HL-60 (cell line): Measurements from ENCODE around the gene FGF13.

Source experiments
- CTCF ChIP-seq: IDR thresholded peaks from one replicate; pipeline ENCODE4 v1.5.1; 2011; ENCODE audit warnings: low read length, control low read depth, inconsistent platforms; ENCODE audit not compliant: insufficient read depth
- GABPA ChIP-seq: IDR thresholded peaks from 2 replicates; pipeline ENCODE4 v1.6.1; 2012; ENCODE audit warnings: low read depth
- POLR2AphosphoS5 ChIP-seq: IDR thresholded peaks from 2 replicates; pipeline ENCODE4 v1.6.1; 2012; ENCODE audit warnings: low read depth
- TF ChIP-seq, protein P1 (sequence below): IDR thresholded peaks from 2 replicates; pipeline ENCODE4 v1.6.1; 2012; ENCODE audit warnings: low read depth; ENCODE audit not compliant: insufficient replicate concordance

- no peak for TF ChIP-seq CTCF
- TF ChIP-seq, protein P1, sequence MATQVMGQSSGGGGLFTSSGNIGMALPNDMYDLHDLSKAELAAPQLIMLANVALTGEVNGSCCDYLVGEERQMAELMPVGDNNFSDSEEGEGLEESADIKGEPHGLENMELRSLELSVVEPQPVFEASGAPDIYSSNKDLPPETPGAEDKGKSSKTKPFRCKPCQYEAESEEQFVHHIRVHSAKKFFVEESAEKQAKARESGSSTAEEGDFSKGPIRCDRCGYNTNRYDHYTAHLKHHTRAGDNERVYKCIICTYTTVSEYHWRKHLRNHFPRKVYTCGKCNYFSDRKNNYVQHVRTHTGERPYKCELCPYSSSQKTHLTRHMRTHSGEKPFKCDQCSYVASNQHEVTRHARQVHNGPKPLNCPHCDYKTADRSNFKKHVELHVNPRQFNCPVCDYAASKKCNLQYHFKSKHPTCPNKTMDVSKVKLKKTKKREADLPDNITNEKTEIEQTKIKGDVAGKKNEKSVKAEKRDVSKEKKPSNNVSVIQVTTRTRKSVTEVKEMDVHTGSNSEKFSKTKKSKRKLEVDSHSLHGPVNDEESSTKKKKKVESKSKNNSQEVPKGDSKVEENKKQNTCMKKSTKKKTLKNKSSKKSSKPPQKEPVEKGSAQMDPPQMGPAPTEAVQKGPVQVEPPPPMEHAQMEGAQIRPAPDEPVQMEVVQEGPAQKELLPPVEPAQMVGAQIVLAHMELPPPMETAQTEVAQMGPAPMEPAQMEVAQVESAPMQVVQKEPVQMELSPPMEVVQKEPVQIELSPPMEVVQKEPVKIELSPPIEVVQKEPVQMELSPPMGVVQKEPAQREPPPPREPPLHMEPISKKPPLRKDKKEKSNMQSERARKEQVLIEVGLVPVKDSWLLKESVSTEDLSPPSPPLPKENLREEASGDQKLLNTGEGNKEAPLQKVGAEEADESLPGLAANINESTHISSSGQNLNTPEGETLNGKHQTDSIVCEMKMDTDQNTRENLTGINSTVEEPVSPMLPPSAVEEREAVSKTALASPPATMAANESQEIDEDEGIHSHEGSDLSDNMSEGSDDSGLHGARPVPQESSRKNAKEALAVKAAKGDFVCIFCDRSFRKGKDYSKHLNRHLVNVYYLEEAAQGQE = no peak
- TF ChIP-seq POLR2AphosphoS5 = no peak
- no peak for TF ChIP-seq GABPA
Measured at GRCh38 chrX:138756234-138756633, 44.7 kb upstream of the FGF13 start.
